SK-N-MC (cell line): ENCODE data around the gene KDM1B.

Experiments used
- DNase-seq: peaks from one replicate; pipeline ENCODE4 v3.0.0-alpha.2; 2011; ENCODE audit warnings: low read depth, low spot score
- H3K27ac ChIP-seq: fragments of 200-600 bp; sonication (generic); 2 replicates; pipeline ENCODE4 v1.5.1; 2016; ENCODE audit warnings: mixed run types
- H3K36me3 ChIP-seq: fragments of 200-600 bp; sonication (generic); 2 replicates; pipeline ENCODE4 v1.6.1; 2017; ENCODE audit warnings: antibody characterized with exemption, low read length, mixed read lengths; ENCODE audit not compliant: insufficient read depth
- H3K4me3 ChIP-seq: fragments of 200-600 bp; sonication (generic); 2 replicates; pipeline ENCODE4 v1.5.1; 2016
- H3K9ac ChIP-seq: fragments of 200-600 bp; sonication (generic); 2 replicates; pipeline ENCODE4 v1.8.0; 2017; ENCODE audit warnings: mixed run types, mixed read lengths; ENCODE audit not compliant: insufficient read length
- H3K9me3 ChIP-seq: fragments of 200-600 bp; sonication (generic); 2 replicates; pipeline ENCODE4 v1.6.1; 2017; ENCODE audit warnings: low read depth, mild to moderate bottlenecking, antibody characterized with exemption, low read length, moderate library complexity, mixed read lengths
- EZH2 ChIP-seq: fragments of 200-600 bp; sonication (generic); IDR thresholded peaks from one replicate; pipeline ENCODE4 v1.6.1; 2017; ENCODE audit warnings: antibody characterized with exemption
- FOXP2 ChIP-seq: optimal IDR thresholded peaks from 2 replicates; pipeline ENCODE3; 2011; ENCODE audit warnings: mild to moderate bottlenecking, moderate library complexity; ENCODE audit not compliant: insufficient read depth; ENCODE audit errors: extremely low read length, control extremely low read depth
- POLR2AphosphoS5 ChIP-seq: IDR thresholded peaks from 2 replicates; pipeline ENCODE4 v1.6.1; 2012; ENCODE audit warnings: mild to moderate bottlenecking, low read depth, low read length, borderline replicate concordance

KDM1B gene

GRCh38 chr6:18154507-18155149 lies 594 bp upstream of the KDM1B start, which contains the start of gene TPMT:
TPMT (minus strand) TSS chr6:18155077; CDS start chr6:18149127, 5,950 bp downstream.
- TF ChIP-seq POLR2AphosphoS5 = peak; percentile 71
- TF ChIP-seq FOXP2 = no peak
- TF ChIP-seq EZH2 = no peak
- no peak for DNase-seq
- Histone ChIP-seq H3K36me3 (no peaks in the 10 kb centered on the region), H3K9ac (peak within 1 kb of the TSS; percentile 84), H3K9me3 (no peaks in the 10 kb centered on the region), H3K4me3 (peak within 1 kb of the TSS; percentile 96), H3K27ac (no peak within 1 kb of the TSS)

- peaks cover 3% of the 10 kb centered on the region; the same call in 1 of the 2 replicates for H3K36me3 ChIP-seq
- no peaks in the 10 kb centered on the region for H3K9me3 ChIP-seq
- no peak overlapping the region for H3K27ac ChIP-seq
- TF ChIP-seq FOXP2 = no peak
- no peak for TF ChIP-seq POLR2AphosphoS5
- TF ChIP-seq EZH2 = no peak
- no peak for DNase-seq
- peak overlapping the region; percentile 92 for H3K4me3 ChIP-seq
- peak overlapping the region; percentile 79 for H3K9ac ChIP-seq
Measured at GRCh38 chr6:18155864-18156421, 721 bp downstream of the KDM1B start.

DNA sequence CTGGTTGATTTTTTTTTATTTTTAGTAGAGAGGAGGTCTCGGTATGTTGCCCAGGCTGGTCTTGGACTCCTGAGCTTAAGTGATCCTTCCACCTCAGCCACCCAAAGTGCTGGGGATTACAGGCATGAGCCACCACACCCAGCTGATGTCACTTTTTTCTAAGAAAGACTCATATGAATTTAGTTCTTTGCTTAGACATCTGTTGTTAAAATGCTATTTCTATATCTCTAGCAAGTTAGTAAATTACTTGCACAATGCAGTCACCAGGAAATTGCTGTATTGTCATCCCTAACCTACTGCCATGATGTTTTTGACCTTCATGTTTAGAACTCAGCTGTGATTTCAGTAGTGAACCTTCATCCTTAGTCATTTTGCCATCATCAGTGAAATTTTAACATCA lies 5.7 kb downstream of the KDM1B start:
- H3K27ac ChIP-seq = no peak overlapping the region
- no peaks in the 10 kb centered on the region for H3K9me3 ChIP-seq
- no peak for TF ChIP-seq POLR2AphosphoS5
- no peak for TF ChIP-seq EZH2
- no peak for TF ChIP-seq FOXP2
- peaks cover 10% of the 10 kb centered on the region; the same call in 1 of the 2 replicates for H3K36me3 ChIP-seq
- no peak overlapping the region for H3K4me3 ChIP-seq
- no peak for DNase-seq
- no peak overlapping the region for H3K9ac ChIP-seq

GRCh38 chr6:18161431-18161830 lies 6.2 kb downstream of the KDM1B start:
- Histone ChIP-seq H3K36me3 (peaks cover 16% of the 10 kb centered on the region; the same call in 1 of the 2 replicates), H3K9ac (no peak overlapping the region)
- DNase-seq = no peak

DNA sequence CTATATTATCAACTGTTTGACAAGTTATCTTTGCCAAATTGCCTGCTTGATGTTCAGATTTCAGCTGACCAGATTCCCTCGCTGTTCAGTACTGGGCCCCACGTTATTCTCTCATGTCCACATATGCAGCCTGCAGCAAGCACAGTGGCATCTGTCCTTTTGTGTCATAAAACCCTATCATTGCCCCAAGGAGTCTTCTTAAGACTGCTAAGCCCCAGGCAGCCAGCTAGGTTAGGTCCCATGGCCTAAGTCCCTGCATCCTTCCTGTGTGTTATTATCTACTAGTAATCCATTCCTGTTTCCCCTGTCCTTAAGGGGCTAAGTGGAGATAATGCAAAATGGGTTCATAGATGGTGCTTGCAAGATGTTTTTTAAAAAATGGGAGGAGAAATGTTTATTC lies 7.2 kb downstream of the KDM1B start:
- Histone ChIP-seq H3K27ac (no peak overlapping the region), H3K4me3 (no peak overlapping the region), H3K36me3 (peaks cover 18% of the 10 kb centered on the region; the same call in 1 of the 2 replicates), H3K9me3 (no peaks in the 10 kb centered on the region), H3K9ac (no peak overlapping the region)
- TF ChIP-seq EZH2 = no peak
- no peak for TF ChIP-seq POLR2AphosphoS5
- TF ChIP-seq FOXP2 = no peak
- no peak for DNase-seq

More at GRCh38 chr6:18161431-18161830, 6.2 kb downstream of the KDM1B start:
- TF ChIP-seq POLR2AphosphoS5 (no peak), FOXP2 (no peak), EZH2 (no peak)
- H3K4me3 ChIP-seq = no peak overlapping the region
- H3K27ac ChIP-seq = no peak overlapping the region
- H3K9me3 ChIP-seq = no peaks in the 10 kb centered on the region

DNA sequence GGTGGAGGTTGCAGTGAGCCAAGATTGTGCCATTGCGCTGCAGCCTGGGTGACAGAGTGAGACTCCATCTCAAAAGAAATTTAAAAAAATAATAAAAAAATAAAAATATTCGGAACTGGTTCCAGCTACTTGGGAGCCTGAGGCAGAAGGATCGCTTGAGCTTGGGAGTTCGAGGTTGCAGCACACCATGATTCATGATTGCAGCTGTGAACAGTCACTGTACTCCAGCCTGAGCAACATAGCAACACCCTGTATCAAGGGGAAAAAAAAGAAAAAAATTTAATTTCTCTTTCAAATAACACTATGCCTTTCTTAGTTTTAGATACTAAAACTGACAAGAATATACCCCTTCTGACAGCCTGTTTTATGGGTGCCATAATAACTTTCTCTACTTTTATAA lies 10.5 kb downstream of the KDM1B start:
- H3K9me3 ChIP-seq = no peaks in the 10 kb centered on the region
- DNase-seq = no peak
- H3K9ac ChIP-seq = no peak overlapping the region
- H3K4me3 ChIP-seq = no peak overlapping the region
- no peak for TF ChIP-seq FOXP2
- no peak for TF ChIP-seq POLR2AphosphoS5
- TF ChIP-seq EZH2 = no peak
- H3K36me3 ChIP-seq = peaks cover 29% of the 10 kb centered on the region
- H3K27ac ChIP-seq = no peak overlapping the region

DNA sequence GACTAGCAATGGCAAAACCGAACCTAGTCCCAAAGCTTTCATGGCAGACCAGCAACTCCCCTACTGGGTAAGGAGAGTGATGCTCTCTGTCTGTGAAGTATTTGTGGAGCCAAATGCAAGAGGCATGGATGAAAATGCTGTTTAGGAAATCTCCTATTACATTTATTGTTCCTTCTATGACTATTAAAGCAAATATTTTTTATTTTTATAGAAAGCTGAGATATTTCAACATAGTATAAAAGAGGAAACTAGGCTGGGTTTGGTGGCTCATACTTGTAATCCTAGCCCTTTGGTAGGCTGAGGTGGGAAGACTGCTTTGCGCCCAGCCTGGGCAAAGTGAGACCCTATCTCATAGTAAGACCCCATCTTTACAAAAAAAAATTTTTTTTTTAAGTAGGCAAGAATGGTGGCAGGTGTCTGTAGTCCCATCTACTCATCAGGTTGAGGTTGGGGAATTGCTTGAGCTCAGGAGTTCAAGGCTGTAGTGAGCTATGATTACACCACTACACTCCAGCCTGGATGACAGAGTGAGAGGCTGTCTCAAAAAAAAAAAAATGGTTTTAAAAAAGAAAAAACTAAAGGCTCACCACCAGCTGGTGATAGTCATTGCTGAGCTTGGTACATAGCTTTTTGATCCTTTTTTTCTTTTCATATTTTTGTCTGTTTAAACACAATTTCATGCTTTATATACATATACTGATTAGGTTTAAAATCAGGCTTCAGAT lies 11.3 kb downstream of the KDM1B start:
- Histone ChIP-seq H3K36me3 (peaks cover 23% of the 10 kb centered on the region), H3K9ac (no peak overlapping the region), H3K27ac (no peak overlapping the region), H3K9me3 (no peaks in the 10 kb centered on the region), H3K4me3 (no peak overlapping the region)
- no peak for DNase-seq
- TF ChIP-seq EZH2 (no peak), FOXP2 (no peak), POLR2AphosphoS5 (no peak)

DNA sequence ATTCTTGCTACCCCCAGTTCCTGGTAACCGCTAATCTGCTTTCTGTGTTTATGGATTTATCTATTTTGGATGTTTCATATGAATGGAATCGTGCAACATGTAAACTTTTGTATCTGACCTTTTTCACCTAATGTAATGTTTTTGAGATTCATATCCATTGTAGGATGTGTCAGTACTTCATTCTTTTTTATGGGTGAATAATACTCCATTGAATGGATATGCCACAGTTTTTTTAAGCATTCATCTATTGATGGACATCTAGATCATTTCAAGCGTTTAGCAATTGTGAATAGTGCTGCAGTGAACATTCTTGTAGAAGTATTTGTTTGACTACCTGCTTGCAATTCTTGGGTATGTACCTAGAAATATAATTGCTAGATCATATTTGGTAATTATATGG lies 13.0 kb downstream of the KDM1B start:
- DNase-seq = no peak
- TF ChIP-seq EZH2 = no peak
- TF ChIP-seq POLR2AphosphoS5 = no peak
- TF ChIP-seq FOXP2 = no peak
- H3K9me3 ChIP-seq = no peaks in the 10 kb centered on the region
- H3K36me3 ChIP-seq = peaks cover 22% of the 10 kb centered on the region
- no peak overlapping the region for H3K9ac ChIP-seq
- no peak overlapping the region for H3K27ac ChIP-seq
- H3K4me3 ChIP-seq = no peak overlapping the region
